ENCODE data around the gene PPIL6. TPM values are rescaled to one million over a fixed set of nuclear protein-coding genes. Genes with fewer than 3 reads are reported as not detected.

The PPIL6 gene
- total RNA-seq, 1 donor from 2014 or later = 10.9 TPM

DNA sequence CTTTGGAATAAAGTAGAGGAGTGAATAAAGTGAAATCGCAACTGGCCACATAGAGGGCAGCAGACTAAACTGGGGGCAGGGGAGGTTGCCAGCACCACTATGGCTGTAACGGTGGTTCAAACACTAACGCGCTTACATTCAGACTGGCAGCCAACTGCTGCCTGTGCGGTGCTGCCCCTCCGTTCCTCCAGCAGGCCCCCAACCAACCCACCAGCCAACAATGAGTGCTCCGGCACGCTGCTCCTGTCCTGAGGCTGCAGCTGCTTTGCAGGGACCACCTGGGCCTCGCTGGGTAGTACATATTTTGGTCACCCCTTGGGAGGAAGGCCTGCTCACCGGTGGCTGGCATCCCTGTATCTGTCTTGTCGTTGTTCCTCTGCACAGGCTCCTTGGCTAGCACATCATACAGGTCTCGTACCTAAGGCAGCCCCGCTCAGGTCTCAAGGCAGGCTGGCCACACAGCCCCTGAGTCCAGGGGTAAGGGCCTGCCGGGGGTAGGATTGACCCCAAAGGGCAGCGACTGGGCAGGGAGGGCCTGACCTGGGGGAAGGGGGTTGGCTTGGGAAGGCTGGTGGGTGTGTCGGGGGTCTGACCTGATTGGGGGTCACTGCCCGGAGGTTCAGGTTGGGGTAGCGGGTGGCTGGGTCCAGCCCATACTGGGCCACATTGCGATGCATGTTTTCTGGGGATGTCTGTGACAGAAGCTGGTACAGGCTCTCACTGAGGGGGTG, 8.8 kb upstream of the PPIL6 start:
- no peak for DNase-seq

DNA sequence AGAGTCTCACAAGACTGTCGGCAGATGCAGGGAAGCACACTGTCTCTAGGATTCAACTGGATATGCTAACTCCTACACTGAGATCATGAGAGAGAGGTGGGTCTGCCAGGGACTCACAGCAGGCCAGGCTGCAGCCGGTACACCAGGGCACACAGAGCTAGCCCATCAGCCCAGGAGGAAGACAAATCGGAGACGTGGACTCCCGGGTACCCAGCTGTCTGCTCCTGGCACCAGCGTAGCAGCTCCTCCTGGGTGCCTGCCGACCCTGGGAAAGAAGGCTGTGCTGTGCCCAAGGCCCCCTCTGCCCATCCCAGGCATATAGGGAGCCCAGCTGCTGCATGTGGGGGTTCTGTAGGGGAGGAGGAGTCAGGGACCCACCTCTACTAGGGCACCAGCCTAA, 8.2 kb upstream of the PPIL6 start:
- DNase-seq = no peak

GRCh38 chr6:109447878-109448555, 7.6 kb upstream of the PPIL6 start:
- DNase-seq = no peak

GRCh38 chr6:109447087-109447486, 6.7 kb upstream of the PPIL6 start:
- no peak for DNase-seq

- no peak for DNase-seq
Observed at GRCh38 chr6:109446541-109446940, 6.1 kb upstream of the PPIL6 start.

- no peak for DNase-seq
Observed at GRCh38 chr6:109446072-109446471, 5.6 kb upstream of the PPIL6 start.

DNA sequence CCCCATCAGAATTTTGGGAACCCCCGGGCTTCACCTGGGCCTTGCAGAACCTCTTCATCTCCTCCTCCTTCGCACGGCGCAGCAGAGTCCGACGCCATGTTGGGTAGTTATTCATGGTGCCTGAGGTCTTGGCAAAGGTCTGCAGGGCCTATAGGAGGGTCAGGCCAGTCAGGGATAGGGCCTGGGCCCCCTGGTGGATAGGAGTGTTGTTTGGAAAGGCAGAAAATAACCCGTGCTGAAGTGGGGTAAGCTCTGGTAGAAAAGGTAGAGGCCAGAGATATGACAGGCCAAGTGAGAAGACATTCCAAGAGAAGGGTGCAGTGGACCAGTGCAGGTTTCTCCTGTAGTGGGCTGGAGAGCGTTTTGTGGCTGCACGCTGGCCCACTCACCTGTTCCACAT, 5.0 kb upstream of the PPIL6 start:
- no peak for DNase-seq

DNA sequence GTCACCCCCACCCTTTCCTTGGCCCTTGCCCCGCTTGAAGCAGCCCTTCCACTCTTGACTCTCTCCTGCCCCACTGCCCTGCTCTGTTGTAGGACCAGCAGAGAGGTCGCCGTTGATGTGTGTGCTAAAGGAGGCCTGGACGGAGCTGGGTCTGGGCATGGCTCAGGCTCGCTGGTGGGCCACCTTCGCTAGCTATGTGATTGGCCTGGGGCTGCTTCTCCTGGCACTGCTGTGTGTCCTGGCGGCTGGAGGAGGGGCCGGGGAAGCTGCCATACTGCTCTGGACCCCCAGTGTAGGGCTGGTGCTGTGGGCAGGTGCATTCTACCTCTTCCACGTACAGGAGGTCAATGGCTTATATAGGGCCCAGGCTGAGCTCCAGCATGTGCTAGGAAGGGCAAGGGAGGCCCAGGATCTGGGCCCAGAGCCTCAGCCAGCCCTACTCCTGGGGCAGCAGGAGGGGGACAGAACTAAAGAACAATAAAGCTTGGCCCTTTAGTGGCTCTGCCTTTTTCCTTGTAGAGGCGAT, 3.1 kb upstream of the PPIL6 start:
- no peak for DNase-seq

GRCh38 chr6:109442393-109442924, 2.0 kb upstream of the PPIL6 start:
- DNase-seq = no peak

- peak; percentile 67 for DNase-seq
Observed at GRCh38 chr6:109441069-109441816, 815 bp upstream of the PPIL6 start.

GRCh38 chr6:109436041-109436440, 4.4 kb downstream of the PPIL6 start:
- DNase-seq = no peak

DNA sequence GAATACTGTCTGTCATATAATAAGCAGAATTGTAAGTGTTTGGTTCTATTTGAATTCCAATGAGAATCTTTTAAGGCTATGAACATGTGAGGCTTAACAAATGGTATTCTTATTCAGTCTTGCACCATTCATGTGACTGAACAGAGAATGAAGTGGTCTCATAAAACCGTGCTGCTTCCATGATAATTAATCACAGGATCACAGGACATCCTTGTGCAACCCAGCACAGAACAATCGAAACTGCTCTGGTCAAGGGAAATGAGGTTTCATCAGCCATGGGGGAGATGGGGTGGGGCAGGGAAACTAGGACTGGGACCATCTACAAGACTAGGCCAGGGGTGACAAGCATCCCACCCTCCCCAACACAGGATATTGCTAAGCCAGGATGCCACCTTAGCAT, 6.0 kb downstream of the PPIL6 start:
- DNase-seq = no peak

DNA sequence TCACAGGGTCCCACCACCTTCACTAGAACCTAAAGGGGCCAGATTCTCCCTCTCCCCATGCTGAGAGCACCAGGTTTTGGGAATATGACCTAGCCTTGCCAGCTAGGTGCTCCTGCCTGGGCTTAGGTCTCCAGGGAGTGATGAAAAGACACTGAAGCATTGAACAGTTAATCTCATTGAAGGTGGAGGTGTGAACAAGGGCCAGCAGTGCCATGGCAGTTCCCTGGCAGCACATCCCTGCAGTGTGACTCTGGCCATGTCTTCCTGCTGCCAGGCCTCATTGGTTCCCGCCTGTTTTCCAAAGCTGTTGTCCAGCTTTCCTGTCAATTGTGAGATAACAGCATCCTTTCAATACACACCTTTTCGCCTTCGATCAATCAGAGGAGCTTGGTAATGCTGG, 10.9 kb downstream of the PPIL6 start:
- DNase-seq = no peak

DNA sequence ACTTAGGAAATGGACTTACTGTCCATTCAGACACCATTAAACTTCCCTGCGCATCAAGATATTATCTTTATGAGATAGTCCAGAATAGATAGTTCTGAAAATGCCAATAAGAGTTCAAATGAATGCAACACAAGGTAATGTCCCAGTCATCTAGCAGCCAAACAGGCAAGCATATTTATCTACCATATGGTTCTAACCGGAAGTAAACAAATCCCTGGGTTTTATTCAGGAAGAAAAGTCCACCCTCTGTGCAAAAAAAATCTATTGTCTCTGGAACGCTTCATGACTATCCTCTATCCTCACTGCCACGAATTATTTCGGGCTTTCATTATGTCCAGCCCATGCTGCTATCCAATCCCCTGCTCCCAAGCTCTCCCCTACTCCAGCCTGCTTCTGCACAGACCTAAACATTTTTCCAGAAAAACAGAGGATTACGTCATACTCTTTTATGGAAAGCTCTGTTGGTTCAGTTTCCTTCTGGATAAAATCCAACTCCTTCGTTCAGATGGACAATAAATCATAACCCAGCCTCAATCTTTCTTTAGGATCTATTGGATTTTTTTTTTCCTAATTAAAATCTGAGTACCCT, 11.4 kb downstream of the PPIL6 start:
- peak; percentile 82 for DNase-seq

DNA sequence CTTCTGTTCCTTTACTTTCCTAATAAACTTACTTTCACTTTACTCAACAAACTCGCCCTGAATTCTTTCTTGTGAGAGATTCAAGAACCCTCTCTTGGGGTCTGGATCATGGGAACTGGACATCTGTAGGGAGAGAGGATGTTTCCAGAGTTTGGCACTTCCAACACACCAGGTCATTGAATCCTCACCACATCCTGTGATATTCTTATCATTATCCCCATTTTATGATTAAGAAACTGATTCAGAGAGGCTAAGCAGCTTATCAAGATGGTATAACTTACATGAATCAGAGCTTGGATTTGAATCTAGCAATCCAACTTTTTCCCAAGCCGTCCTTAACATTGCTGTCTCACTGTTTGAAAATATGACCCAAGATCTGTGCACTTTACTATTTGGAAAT, 15.5 kb downstream of the PPIL6 start:
- no peak for DNase-seq

DNA sequence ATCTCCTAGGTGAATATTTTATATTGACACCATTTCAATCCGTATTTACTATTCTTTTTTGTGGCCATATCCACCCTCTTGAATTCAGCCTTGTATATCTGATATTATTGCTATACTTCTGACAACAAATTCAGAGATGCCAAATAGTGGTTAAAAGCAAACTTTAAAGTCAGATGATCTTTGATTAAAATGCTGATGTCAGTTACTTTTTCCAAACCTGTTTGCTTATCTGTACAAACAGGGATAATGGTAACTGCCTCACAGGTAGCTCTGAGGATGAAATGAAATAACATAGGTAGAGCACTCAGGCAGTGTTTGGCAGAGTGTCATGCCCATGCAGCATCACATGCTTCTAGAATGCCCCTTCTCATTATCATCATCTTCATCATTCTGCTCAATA, 19.2 kb downstream of the PPIL6 start:
- no peak for DNase-seq

DNA sequence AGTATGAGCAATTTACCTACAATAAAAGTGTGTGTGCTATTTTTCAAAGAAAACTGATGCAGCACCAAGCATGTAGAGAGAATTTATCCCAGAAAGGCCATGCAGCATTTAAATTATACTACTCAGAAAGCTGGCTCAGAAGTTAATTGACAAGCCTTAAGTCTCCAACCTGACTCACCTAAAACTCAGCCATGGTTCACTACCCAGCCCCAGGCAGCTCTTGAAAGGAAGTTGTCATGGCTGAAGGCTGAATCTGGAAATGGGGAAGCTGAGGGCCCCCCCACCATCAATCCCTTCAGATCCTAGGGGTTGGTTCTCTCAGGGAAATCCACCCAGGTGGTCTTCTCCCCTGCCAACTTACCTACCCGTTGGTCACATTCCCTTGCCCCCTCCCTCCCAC, 19.7 kb downstream of the PPIL6 start:
- no peak for DNase-seq

GRCh38 chr6:109417646-109418045, 22.8 kb downstream of the PPIL6 start:
- DNase-seq = no peak

DNA sequence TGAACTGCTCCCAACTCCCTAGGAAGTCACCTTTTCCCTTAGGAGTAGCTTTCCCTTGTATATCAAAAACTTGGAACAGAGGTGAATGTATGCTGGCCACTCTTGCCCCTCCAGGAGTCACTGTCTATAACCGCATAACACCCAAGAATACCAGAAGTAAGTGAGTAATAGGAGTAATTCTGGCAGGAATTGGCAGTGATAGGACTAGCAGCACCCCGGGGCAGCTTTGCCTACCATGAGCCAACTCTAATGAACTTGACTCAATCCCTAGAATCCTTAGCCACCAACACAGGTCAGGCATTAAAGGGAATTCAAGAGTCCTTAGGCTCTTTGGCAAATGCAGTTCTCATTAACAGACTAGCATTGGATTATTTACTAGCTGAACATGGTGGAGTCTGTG, 29.4 kb downstream of the PPIL6 start:
- no peak for DNase-seq

GRCh38 chr6:109406196-109406595, 34.2 kb downstream of the PPIL6 start:
- DNase-seq = no peak

DNA sequence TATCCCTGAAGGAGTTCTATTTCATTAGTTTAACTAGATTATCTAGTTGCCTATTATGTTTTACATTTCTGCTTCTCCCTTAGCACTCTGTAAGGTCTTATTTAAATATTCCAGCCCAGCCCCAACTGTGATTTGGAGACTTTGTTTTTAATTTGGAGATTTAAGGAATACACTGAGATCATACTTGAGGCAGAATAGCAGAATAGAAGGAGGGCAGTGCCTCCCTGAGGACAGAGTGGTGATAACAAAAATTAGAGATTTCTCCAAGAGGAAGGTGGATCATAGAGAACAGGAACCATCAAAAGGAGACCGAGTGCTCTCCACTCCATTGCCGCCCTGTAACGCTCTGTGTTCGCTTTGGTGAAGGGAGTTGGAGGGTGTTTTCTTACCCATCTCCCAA, 43.4 kb downstream of the PPIL6 start:
- no peak for DNase-seq

GRCh38 chr6:109396046-109396718, 44.2 kb downstream of the PPIL6 start:
- DNase-seq = no peak
